H1 (cell line): ENCODE data around the gene TRIM7.
"Not testable (repeated sequence)": the region's sequence is repeated elsewhere in the genome, so short reads cannot be mapped to it uniquely, and the experiment has no call there.

Experiments used
- JUND ChIP-seq: IDR thresholded peaks from 2 replicates; pipeline ENCODE4 v1.6.1; 2011; ENCODE audit warnings: mild to moderate bottlenecking, improper control_type of control experiment, low read length
- POLR2A ChIP-seq, 2 experiments: IDR thresholded peaks; 1 replicate in 1 of 2; 2 replicates in 1 of 2; pipeline ENCODE4 v1.6.1; 2011; ENCODE audit warnings: low read depth in 2 of 2, low read length in 2 of 2, mild to moderate bottlenecking in 2 of 2; ENCODE audit errors: control extremely low read depth in 1 of 2
- POLR2AphosphoS5 ChIP-seq: IDR thresholded peaks from 2 replicates; pipeline ENCODE4 v1.6.1; 2011; ENCODE audit warnings: low read depth, low read length
- TAF1 ChIP-seq: IDR thresholded peaks from 2 replicates; pipeline ENCODE4 v1.6.1; 2011; ENCODE audit warnings: mild to moderate bottlenecking, low read depth, low read length
- TEAD4 ChIP-seq: IDR thresholded peaks from 2 replicates; pipeline ENCODE4 v1.6.1; 2012; ENCODE audit warnings: low read depth, low read length, inconsistent platforms, mixed read lengths
- TF ChIP-seq, protein P1 (sequence below), 3 experiments: IDR thresholded peaks; 1 replicate in 2 of 3; 2 replicates in 1 of 3; pipeline versions ENCODE4 v1.5.1 to v1.6.1; 2011; ENCODE audit warnings: low read length in 3 of 3, mild to moderate bottlenecking in 3 of 3, inconsistent platforms in 2 of 3, low read depth in 1 of 3, moderate library complexity in 1 of 3; ENCODE audit not compliant: insufficient read depth in 1 of 3; ENCODE audit errors: control extremely low read depth in 1 of 3
- TF ChIP-seq, protein P2 (sequence below): IDR thresholded peaks from 2 replicates; pipeline ENCODE4 v1.6.1; 2011; ENCODE audit warnings: low read depth, mild to moderate bottlenecking, low read length; ENCODE audit not compliant: insufficient read depth

DNA sequence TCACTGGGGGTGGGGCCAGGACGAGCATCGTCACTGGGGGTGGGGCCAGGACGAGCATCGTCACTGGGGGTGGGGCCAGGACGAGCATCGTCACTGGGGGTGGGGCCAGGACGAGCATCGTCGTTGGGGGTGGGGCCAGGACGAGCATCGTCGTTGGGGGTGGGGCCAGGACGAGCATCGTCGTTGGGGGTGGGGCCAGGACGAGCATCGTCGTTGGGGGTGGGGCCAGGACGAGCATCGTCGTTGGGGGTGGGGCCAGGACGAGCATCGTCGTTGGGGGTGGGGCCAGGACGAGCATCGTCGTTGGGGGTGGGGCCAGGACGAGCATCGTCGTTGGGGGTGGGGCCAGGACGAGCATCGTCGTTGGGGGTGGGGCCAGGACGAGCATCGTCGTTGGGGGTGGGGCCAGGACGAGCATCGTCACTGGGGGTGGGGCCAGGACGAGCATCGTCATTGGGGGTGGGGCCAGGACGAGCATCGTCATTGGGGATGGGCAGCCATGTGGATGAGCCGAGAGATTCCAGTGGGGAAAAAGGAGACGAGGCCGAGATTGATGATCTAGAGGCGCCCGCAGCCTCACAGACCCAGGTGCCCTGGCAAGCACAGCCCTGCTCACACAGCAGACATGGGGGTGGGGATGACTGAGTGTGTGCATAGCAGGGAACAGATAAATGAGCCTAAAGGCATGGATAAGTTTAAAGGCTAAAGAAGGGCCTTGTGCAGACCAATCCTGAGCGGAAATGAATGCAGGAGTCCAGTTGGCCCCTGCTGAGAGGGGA, 44.1 kb downstream of the TRIM7 start:
- TF ChIP-seq, protein P1, sequence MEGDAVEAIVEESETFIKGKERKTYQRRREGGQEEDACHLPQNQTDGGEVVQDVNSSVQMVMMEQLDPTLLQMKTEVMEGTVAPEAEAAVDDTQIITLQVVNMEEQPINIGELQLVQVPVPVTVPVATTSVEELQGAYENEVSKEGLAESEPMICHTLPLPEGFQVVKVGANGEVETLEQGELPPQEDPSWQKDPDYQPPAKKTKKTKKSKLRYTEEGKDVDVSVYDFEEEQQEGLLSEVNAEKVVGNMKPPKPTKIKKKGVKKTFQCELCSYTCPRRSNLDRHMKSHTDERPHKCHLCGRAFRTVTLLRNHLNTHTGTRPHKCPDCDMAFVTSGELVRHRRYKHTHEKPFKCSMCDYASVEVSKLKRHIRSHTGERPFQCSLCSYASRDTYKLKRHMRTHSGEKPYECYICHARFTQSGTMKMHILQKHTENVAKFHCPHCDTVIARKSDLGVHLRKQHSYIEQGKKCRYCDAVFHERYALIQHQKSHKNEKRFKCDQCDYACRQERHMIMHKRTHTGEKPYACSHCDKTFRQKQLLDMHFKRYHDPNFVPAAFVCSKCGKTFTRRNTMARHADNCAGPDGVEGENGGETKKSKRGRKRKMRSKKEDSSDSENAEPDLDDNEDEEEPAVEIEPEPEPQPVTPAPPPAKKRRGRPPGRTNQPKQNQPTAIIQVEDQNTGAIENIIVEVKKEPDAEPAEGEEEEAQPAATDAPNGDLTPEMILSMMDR (IDR thresholded peaks at IDR 0.05; ENCODE audit: control extremely low read depth in 1 of 3, insufficient read depth in 1 of 3, low read depth in 1 of 3, low read length in 3 of 3) = not testable (repeated sequence)
- TF ChIP-seq TAF1; JUND; POLR2AphosphoS5; TEAD4; POLR2A (IDR thresholded peaks at IDR 0.05; ENCODE audit: control extremely low read depth in 1 of 2, low read depth in 2 of 2, low read length in 2 of 2): not testable (repeated sequence)
- TF ChIP-seq, protein P2, sequence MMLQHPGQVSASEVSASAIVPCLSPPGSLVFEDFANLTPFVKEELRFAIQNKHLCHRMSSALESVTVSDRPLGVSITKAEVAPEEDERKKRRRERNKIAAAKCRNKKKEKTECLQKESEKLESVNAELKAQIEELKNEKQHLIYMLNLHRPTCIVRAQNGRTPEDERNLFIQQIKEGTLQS = not testable (repeated sequence)
